ENCODE results near the gene OGN.

OGN gene

GRCh38 chr9:92405818-92406217, 1.4 kb upstream of the OGN start:
- no peak for DNase-seq (ENCODE audit: low read depth)

- DNase-seq (ENCODE audit: low read depth), result no peak
These were observed 1.3 kb downstream of the OGN start for GRCh38 chr9:92402826-92403745.

- DNase-seq (ENCODE audit: low read depth), result no peak
These were observed 2.0 kb downstream of the OGN start for GRCh38 chr9:92402360-92402759.

GRCh38 chr9:92397853-92398252, 6.5 kb downstream of the OGN start:
- DNase-seq (ENCODE audit: low read depth), result no peak

- DNase-seq (ENCODE audit: low read depth), result no peak
These were observed 8.8 kb downstream of the OGN start for GRCh38 chr9:92395617-92396016.

- no peak for DNase-seq (ENCODE audit: low read depth)
These were observed 10.7 kb downstream of the OGN start for GRCh38 chr9:92393686-92394085.

- DNase-seq (ENCODE audit: low read depth), result no peak
These were observed 11.7 kb downstream of the OGN start for GRCh38 chr9:92392690-92393089.

- DNase-seq (ENCODE audit: low read depth), result no peak
These were observed 18.4 kb downstream of the OGN start for GRCh38 chr9:92385953-92386352.

- no peak for DNase-seq (ENCODE audit: low read depth)
These were observed 18.9 kb downstream of the OGN start for GRCh38 chr9:92385477-92385876.

- no peak for DNase-seq (ENCODE audit: low read depth)
These were observed 19.4 kb downstream of the OGN start for GRCh38 chr9:92385001-92385400.

- DNase-seq (ENCODE audit: low read depth), result peak; percentile 5
These were observed 20.0 kb downstream of the OGN start for GRCh38 chr9:92384375-92384774.

- DNase-seq (ENCODE audit: low read depth), result no peak
These were observed 22.6 kb downstream of the OGN start for GRCh38 chr9:92381775-92382174.

GRCh38 chr9:92380603-92381002, 23.8 kb downstream of the OGN start:
- no peak for DNase-seq (ENCODE audit: low read depth)

- no peak for DNase-seq (ENCODE audit: low read depth)
These were observed 25.4 kb downstream of the OGN start for GRCh38 chr9:92378865-92379560.

- DNase-seq (ENCODE audit: low read depth), result no peak
These were observed 26.5 kb downstream of the OGN start for GRCh38 chr9:92377876-92378275.

GRCh38 chr9:92373167-92373566, 31.2 kb downstream of the OGN start:
- DNase-seq (ENCODE audit: low read depth), result no peak

GRCh38 chr9:92369075-92369474, 35.3 kb downstream of the OGN start:
- DNase-seq (ENCODE audit: low read depth), result no peak

- DNase-seq (ENCODE audit: low read depth), result no peak
These were observed 44.3 kb downstream of the OGN start for GRCh38 chr9:92360083-92360482.

- no peak for DNase-seq (ENCODE audit: low read depth)
These were observed 44.9 kb downstream of the OGN start for GRCh38 chr9:92359394-92359995.

- no peak for DNase-seq (ENCODE audit: low read depth)
These were observed 51.3 kb downstream of the OGN start for GRCh38 chr9:92353051-92353450.

GRCh38 chr9:92350740-92351133, 53.6 kb downstream of the OGN start:
- no peak for DNase-seq (ENCODE audit: low read depth)

- DNase-seq (ENCODE audit: low read depth), result no peak
These were observed 54.3 kb downstream of the OGN start for GRCh38 chr9:92349771-92350739.

All from non-pigmented ciliary epithelial cell (primary cell).